Loucy (cell line): ENCODE results near the gene KLF3.

ENCODE experiments used
- EZH2phosphoT487 ChIP-seq: fragments of 200-600 bp; IDR thresholded peaks from 2 replicates; pipeline ENCODE4 v1.6.1; 2018; ENCODE audit warnings: antibody characterized with exemption, mild to moderate bottlenecking, moderate library complexity, borderline replicate concordance
- TF ChIP-seq, protein P1 (sequence below): fragments of 200-600 bp; sonication (generic); conservative IDR thresholded peaks from 2 replicates; pipeline ENCODE4 v1.5.1; 2014; ENCODE audit warnings: mild to moderate bottlenecking, antibody characterized with exemption, low read length

DNA sequence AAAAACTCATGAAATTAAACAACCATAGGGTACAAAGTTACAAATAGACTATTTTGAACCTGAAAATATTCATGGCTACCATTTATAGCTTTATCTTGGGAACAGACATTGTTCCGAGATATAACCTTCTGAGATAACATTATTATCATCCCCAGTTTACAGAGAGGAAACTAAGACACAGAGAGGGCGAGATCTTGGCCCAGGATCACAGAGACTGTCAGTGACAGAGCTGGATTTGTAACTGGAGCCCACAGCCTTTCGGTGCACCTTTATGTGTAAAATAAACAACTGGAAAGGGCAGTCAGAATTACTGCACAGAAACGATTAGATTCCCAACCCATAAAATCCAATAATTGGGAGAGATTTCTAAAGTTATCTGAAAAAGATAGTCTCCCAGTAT lies 28.4 kb downstream of the KLF3 start:
- TF ChIP-seq, protein P1, sequence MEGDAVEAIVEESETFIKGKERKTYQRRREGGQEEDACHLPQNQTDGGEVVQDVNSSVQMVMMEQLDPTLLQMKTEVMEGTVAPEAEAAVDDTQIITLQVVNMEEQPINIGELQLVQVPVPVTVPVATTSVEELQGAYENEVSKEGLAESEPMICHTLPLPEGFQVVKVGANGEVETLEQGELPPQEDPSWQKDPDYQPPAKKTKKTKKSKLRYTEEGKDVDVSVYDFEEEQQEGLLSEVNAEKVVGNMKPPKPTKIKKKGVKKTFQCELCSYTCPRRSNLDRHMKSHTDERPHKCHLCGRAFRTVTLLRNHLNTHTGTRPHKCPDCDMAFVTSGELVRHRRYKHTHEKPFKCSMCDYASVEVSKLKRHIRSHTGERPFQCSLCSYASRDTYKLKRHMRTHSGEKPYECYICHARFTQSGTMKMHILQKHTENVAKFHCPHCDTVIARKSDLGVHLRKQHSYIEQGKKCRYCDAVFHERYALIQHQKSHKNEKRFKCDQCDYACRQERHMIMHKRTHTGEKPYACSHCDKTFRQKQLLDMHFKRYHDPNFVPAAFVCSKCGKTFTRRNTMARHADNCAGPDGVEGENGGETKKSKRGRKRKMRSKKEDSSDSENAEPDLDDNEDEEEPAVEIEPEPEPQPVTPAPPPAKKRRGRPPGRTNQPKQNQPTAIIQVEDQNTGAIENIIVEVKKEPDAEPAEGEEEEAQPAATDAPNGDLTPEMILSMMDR: no peak
- TF ChIP-seq EZH2phosphoT487: no peak
